ENCODE data around the gene FES.

FES gene

GRCh38 chr15:90877315-90877714, 7.0 kb upstream of the FES start:
- no peak for TF ChIP-seq CTCF (IDR thresholded peaks at IDR 0.05; ENCODE audit: low read depth, low read length)
- H3K4me3 ChIP-seq (ENCODE audit: low read depth, low read length): no peak overlapping the region

- H3K4me3 ChIP-seq (ENCODE audit: low read depth, low read length): no peak overlapping the region
- TF ChIP-seq CTCF (IDR thresholded peaks at IDR 0.05; ENCODE audit: low read depth, low read length): no peak
These were observed 6.3 kb upstream of the FES start for GRCh38 chr15:90877996-90878395.

GRCh38 chr15:90878660-90879059, 5.6 kb upstream of the FES start:
- TF ChIP-seq CTCF (IDR thresholded peaks at IDR 0.05; ENCODE audit: low read depth, low read length): no peak

GRCh38 chr15:90879730-90880366, 4.5 kb upstream of the FES start:
- no peak for TF ChIP-seq CTCF (IDR thresholded peaks at IDR 0.05; ENCODE audit: low read depth, low read length)

More at GRCh38 chr15:90878660-90879059, 5.6 kb upstream of the FES start:
- no peak overlapping the region for H3K4me3 ChIP-seq (ENCODE audit: low read depth, low read length)

GRCh38 chr15:90880381-90881145, 3.7 kb upstream of the FES start:
- H3K4me3 ChIP-seq (ENCODE audit: low read depth, low read length): no peak overlapping the region
- TF ChIP-seq CTCF (IDR thresholded peaks at IDR 0.05; ENCODE audit: low read depth, low read length): no peak

More at GRCh38 chr15:90879730-90880366, 4.5 kb upstream of the FES start:
- no peak overlapping the region for H3K4me3 ChIP-seq (ENCODE audit: low read depth, low read length)

- no peak for TF ChIP-seq CTCF (IDR thresholded peaks at IDR 0.05; ENCODE audit: low read depth, low read length)
- H3K4me3 ChIP-seq (ENCODE audit: low read depth, low read length): no peak overlapping the region
These were observed 2.9 kb upstream of the FES start for GRCh38 chr15:90881181-90881977.
